GM18519 (cell line): ENCODE results near the gene USP48.
"Not testable (repeated sequence)": the region's sequence is repeated elsewhere in the genome, so short reads cannot be mapped to it uniquely, and the experiment has no call there.

Experiments used
- ATAC-seq: cut with Tn5 transposase; IDR thresholded peaks from one replicate; pipeline ENCODE4 v1.9.1; 2021; ENCODE audit warnings: mild to moderate bottlenecking, moderate library complexity; ENCODE audit not compliant: unreplicated experiment, low FRiP score

The USP48 gene

DNA sequence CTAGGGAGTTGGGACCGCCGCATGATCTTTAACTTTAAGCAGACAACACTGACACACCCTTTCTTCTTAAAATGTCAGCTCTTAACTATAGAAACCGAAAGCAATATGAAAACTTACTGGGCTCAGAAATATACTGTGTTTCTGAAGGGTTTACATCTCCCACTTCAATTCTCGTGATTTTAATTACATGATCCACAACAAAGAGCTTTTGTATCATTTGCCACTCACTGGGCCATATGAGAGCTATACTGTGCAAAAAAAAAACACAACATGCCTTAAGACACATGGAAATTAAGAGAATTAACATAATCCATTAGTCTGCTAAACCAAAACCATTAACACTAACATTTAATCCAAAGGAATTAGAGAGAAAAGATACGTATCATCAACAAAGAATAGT, 78.8 kb downstream of the USP48 start:
- no peak for ATAC-seq

DNA sequence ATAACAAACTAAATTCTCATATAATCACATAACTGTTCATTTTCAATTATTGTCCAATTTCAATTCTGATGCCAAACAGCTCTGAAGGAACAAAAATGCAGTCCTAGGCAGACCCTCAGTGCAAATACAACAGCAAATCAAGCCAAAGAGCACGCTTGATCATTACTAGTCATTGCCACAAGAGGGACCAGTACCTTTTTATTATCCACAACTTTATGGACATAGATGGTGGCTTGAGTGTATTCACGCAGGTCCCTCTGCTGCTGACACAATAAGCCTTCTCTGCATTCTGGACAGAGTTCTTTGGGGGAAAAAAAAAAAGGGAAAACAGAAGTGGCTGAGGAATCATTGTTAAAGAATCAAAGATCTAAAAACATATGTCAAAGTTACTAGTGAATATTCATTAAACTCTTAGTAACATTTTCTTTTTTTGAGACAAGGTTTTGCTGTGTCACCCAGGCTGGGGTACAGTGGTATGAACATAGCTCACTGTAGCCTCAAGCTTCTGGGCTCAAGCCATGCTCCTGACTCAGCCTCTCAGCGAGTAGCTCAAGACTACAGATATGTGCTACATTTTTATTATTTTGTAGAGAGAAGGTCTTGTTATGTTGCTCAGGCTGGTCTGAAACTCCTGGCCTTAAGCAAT, 79.5 kb downstream of the USP48 start:
- no peak for ATAC-seq

DNA sequence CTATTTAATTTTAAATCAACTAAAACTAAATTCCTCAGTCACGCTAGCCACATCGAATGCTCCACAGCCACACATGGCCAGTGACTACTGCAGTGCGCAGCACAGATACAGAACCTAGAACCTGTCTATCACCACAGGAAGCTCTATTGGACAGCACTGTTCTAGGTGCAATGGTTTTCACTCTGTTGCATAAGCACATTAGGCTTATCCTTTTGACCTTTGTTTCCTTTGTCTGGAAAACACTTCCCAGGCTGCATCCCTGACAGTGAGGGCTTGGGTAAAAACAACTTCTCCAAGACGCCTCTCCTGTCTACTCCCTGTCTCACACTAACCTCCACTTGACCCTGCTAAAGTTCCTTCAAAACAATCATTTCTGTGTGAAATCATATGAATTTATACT, 80.2 kb downstream of the USP48 start:
- no peak for ATAC-seq

DNA sequence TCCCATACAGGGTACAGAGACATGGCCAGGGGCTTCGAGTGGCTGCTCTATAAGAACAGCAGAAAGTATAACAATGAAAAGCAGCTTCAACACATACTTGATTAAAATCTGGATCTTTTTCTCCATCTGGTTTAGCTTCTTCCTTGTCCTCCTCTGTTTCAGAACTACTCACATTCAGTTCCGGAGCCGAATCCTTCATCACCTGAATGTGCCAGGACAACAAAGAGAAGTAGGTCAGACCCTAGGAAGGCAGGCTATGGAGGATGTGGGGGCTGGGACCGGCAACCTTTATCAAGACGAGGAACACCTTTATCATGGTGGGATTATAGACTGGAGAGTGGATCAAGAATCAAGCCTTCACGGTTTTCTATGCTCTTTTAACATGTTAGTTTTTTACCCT, 81.5 kb downstream of the USP48 start:
- no peak for ATAC-seq

DNA sequence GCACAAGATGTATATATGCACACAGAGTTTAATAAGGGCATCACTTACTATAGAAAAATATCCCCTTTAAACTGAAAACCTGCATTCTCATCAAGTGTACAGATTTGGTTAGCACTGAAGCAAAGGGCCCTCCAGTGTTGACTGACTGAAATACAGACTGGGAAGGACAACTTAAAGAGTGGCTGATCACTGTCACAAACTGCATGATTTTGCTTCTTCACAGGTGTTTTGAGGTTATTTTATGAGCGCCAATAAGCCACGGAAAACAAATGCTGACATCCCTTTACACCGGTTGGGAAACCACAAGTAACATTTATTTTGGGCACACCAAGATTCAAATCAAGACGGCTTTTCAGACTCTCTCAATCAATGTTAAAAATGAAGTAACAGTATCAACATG, 82.9 kb downstream of the USP48 start:
- ATAC-seq = no peak

DNA sequence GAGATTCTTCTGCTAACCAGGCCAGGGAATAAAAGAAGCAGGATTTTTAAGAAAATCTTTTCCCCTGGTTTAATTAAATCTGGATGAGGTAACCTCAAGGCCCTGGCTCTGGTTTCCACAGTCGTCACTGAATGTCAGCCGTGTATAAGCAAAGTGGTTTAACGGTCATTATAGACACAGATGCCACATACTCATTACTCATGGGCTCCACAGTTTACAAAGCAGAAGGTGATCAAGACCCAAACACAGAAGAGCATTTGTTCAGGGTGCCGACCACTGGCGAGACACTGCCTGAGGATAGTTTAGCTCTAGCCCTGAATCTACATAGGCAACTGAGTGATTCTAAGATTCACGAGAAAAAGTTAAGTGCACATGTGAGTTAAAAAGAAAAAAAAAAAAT, 86.0 kb downstream of the USP48 start:
- ATAC-seq = no peak

DNA sequence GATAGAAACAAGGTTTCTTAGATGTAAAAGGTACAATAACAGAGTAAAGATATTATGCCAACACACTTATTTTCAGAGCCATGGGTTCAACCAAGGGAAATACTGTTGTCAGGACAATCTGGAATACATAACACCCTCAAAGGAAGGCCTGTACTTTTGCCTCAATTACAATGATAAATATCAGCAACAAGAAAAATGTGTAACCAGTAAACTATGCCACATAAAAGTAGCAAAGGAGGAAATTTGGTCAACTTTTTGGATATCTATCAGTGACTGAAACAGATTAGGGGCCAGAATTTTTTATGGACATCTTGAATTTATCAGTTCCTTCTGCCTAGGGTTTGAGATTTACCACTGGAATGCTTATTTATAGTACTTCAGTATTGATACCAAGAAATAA, 89.2 kb downstream of the USP48 start:
- no peak for ATAC-seq

DNA sequence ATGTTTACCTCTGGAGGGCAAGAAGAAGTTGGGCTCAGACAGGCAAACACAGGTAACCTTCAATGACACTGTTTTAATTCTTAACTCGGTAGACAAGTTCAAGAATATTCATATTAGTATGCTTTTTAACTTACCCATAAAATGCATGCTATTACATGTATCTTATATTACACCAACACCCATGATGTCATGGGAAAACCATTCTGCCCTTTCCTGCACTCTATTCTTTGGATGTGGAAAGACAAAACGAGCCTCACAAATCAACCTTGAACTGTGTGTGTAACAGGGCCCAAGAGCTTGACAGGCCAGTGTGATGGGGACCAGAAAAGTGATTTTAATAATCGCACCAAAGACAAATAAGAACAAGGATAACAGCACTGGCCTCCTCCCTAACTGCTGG, 91.2 kb downstream of the USP48 start:
- ATAC-seq = no peak

DNA sequence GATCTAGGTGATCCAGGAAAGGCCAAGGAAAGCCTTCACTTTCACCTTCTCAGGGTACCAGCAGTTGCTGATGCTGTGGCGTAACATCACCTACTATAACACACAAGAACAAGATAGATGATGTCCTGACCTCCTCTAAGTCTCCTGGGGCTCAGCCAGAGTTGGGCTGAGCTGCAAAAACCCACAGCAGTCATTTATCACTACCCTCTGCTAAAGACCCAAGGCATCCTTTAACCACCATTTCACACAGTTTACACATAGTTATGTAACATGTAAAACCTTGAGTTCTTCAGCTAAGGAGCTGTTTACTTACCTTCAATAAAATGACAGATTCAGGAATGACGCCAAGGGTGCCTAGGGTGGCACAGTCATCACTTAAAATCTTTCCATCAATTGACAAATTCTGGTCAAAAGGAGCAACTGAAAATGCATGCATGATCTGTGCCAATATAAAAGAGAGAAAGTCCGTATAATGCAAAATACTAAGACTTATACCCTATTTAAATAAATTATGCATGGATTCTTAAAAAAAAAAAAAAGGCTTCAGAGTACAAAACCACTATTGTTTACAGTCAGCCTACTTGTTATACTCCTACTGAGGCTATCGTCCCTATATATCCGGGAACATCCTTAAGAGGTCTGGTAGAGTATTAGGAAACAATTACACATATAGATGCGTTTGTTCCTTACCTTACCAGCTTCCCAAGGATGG, 93.1 kb downstream of the USP48 start:
- ATAC-seq = no peak

DNA sequence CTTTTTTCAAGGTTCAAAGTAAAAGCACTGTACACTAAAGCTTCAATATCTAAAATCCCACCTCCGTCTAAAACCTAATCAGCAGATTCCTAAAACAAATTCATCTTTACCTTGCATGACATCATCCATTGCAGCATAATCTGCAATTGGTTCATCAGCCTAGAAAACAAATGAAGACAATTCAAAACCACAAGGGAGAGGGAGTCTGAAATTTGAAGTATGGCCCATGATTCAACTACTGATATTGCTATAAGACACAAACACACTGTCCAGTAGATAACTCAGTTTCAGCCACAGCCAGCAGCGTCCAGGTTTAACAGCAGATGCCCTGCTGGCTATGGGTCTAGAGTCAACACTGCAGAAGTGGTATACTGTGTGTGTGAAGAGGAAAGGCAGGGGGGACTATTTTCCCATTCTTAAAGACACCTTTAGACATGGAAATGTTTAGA, 95.8 kb downstream of the USP48 start:
- ATAC-seq = no peak

DNA sequence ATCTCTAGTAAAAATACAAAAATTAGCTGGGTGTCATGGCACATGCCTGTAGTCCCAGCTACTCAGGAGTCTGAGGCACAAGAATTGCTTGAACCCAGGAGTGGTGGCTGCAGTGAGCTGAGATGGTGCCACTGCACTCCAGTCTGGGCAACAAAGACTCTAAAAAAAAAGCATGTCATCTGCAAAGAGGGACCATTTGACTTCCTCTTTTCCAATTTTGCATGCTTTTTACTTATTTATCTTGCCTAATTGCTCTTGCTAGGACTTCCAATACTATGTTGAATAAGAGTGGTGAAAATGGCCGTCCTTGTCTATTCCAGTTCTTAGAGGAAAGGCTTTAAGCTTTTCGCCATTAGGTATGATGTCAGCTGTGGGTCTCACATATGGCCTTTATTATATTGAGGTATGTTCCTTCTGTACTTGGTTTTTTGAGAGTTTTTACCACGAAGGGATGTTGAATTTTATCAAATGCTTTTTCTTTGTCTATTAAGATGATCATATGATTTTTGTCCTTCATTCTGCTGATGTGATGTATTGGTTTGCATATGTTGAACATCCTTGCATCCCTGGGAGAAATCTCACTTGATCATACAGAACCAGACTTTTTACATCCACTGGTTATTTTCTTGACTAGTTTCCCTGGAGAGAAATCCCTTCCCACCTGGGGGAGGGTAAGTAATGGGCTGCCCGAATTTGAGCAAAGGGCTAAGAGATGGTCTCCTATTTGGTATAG, 96.8 kb downstream of the USP48 start:
- ATAC-seq = no peak

DNA sequence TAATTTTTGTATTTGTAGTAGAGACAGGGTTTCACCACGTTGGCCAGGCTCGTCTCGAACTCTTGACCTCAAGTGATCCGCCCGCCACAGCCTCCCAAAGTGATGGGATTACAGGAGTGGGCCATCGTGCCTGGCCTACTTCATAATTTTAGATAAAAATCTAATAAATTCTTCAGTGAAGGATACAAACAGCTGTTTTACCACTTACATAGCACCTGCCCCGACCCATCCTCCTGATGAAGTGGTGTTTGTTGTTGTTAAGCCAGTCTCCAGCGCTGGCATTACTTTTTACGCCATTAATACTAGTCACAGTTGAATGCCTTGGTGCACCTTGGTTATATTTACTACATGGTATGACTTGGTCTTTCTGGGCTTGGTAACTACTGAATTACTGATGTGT, 101.5 kb downstream of the USP48 start:
- no peak for ATAC-seq

DNA sequence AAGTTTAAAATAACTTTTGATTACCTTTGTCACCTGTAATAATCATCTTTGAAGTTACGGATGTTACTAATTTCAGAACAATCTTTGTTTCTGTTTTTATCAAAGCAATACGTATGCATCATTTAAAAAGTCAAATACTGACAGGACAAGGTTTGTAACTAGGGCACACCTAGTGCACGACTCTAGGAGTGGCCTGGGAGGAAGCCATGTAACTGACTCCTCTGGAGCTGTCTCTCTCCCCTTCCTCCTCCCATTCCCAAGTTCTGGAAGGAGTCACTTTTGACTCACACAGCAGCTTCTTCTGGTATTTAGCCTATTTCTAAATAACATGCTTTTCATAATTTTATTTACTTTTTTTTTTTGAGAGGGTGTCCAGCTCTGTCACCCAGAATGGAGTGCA, 102.0 kb downstream of the USP48 start:
- ATAC-seq = no peak

DNA sequence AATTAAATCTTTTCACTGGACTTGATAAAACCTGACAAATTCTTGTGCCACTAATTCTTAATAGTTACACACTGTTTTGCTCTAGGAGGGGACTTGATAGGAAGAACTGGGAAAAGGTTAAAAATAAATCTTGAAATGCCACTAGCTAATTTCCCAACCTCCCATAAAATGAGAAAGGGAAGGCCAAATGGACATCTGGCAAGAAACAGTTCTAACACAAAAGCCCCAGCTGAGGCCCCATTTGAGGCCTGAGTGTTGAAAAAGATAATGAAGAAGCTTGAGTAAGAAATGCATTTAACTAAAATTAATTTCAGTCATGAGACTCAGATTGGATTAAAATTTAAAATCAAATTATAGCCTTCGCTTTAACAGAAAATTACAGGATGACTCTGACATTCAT, 102.6 kb downstream of the USP48 start:
- no peak for ATAC-seq

DNA sequence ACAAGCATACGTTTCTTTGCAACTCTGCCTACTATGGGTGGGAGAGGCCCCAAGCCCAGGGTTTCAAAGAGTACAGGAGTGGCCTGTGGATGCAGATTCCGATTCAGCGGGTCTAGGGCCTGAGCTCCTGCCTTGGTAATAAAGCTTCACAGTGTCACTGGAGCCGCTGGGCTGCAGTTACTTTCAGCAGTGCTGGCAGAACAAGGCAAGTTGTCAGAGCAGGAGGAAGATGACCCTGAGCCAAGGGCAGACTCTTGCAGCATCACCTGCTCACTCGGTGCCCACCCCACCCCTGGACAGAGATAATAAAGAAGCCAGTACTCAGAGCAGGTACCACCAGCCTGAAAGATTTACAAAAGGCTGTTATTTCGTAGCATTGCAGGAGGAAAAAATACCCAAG, 105.8 kb downstream of the USP48 start:
- no peak for ATAC-seq

DNA sequence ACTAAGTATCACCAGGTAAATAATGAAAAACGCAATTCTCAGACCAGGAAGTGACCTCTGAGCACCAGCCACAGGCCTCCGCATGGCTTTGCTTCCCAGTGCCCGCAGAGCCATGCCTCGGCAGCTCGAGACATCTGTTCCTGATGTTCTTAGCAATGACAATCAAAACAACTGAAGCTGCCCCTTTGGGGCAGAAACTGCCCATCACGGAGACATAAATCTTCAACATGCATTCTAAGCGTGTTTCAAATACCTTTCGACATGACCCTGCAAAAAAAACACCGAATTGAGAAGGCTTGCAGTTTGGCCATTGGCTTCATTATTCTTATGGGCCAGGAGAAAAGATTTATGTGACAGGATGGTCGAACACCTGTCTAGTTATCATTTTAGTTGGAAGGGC, 108.0 kb downstream of the USP48 start:
- ATAC-seq = no peak

DNA sequence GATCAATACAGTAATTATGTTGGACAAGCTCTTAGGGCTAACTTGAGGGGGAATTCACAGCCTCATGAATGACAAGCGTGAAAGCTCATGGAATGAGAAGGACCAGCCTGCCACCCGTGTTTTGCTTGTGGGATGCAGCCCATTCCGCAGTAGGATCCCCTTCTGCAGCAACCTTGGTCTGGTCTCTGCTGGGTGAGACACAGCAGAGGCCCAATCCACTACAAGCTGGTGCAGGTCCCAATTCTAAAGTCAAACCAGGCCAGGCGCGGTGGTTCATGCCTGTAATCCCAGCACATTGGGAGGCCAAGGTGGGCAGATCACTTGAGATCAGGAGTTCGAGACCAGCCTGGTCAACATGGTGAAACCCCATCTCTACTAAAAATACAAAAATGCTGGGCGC, 109.1 kb downstream of the USP48 start:
- not testable (repeated sequence) for ATAC-seq

DNA sequence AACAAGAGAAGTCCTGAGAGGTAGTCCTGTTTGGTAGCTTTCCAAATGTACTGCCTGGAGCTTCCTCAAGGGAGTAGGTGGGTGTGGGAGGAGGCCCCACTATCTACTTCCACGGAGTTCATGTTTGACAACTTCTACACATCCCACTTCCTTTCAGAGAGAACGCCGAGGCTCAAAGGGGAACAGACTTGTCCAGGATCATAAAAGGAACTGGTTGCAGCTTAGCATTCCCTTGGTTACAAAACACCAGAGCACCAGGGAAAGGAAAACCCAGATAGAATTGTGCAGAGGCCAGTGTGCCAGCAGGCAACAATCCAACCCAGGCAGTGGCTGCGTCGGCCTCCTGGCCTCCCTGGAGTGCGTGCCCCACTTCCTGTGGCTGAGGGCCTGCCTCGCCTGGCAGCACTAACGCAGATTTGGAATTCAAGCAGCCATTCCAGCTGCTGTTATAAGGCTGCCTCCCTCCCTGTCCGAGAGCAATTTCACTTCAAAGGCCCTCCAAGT, 109.6 kb downstream of the USP48 start:
- ATAC-seq = no peak

DNA sequence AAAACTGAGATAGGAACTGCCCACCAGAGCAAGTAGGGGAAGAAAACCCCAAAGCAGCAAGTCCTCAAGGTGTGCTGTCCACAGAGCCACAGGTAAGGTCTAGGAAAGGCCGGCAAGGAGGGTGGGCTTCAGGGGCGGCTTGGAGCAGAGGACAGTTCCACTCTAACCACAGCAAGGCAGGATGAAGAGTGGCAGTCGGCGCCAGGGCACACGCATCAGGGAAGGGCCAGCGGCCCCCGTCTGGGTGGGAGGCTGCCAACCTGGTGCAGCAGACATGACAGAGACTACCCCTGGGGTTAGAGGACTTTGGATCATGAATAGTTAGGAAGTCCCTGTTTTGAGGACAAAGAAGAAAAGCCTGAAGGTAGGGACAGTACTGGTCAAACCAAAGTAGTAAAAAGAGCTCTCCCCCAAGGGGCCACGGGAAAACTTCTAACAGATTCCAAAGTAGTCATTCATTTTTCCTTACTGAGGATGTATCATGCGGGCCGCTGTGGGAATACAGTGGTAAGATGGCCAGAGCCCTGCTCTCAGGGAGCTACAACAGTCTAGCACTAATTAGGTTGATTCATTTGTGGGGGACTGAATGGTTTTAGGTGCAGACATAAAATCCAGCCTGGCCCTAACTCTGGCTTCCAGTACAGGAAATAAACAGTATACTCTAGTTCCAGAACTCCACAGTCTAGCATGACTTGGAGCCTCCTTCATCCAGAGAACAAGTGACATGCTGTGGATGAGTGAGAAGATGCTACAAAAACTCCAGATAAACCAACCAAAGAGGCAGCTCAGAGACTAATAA, 110.3 kb downstream of the USP48 start:
- no peak for ATAC-seq

DNA sequence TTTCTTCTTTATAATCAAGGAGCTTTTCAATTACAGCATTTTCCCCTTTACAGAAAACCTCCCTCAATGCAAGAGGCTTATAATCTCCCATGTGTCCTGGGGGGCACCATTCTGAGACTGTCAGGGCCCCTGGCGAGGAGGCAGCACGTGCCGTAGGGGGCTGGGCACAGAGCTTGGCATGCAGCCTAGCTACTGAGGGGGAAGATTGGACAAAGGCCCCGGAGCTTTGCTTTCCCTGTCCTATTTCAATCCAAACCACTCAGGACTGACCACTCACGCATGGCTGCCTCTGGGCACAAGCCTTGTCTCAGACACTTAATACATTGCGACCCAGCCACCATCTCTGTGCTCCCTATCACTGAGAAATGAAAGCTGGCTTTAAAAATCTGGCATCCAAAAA, 111.0 kb downstream of the USP48 start:
- ATAC-seq = no peak
